GM21786 (cell line): ENCODE data around the gene LMOD2.

ENCODE experiments used
- ATAC-seq: cut with Tn5 transposase; IDR thresholded peaks from one replicate; pipeline ENCODE4 v1.9.1; 2021; ENCODE audit not compliant: unreplicated experiment

The LMOD2 gene

DNA sequence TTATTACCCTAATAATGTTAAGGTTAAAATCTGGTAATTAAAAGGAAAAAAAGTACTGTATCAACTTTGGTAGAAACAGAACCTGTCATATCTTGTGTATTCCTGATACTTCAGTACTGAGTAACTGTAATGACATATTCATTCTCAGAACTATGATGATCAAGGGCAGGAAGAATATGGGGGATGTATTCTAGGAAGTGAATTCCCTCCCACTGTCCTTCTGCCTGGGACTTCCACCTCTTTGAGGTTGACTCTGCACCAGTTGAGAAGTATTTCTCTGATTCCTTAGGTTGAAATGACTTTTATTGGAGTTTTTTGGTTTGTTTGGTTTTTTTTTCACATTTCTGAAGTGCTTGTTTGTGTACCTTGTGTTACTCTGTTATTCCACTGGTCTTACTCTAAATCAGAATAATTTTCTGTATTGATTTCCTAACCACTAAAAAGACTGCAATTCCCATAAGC, 56.2 kb downstream of the LMOD2 start:
- no peak for ATAC-seq

DNA sequence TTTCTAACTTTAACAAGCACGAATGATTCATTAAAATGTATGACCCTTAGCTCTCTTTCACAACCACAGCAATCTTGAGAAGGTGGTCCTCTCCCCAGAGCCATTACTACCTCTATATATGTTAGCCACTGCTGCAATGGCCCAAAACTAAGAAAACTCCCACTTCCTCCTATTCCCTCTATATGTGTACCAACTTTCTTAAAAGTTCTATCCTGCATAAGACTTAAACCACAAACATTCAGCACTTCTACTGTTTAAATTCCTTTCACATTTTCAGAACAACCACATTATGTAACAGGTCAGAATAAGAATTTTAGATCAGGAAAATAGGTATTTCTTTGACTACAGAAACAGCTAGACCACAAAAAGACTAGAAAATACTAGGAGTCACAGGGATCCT, 57.0 kb downstream of the LMOD2 start:
- ATAC-seq = peak; percentile 55
